ENCODE results near the gene PIK3R1. TPM values are rescaled to one million over a fixed set of nuclear protein-coding genes. Genes with fewer than 3 reads are reported as not detected.

The PIK3R1 gene
- total RNA-seq, 1 donor from 2014 or later = 24.2 TPM

- no peaks in the 10 kb centered on the region for H3K27me3 Mint-ChIP-seq (ENCODE audit: insufficient read depth, low read depth)
- peaks cover 51% of the 10 kb centered on the region for H3K4me1 Mint-ChIP-seq
- Histone ChIP-seq H3K36me3 (no peaks in the 10 kb centered on the region), H3K79me2 (ENCODE audit: low read depth) (peaks cover 34% of the 10 kb centered on the region), H3K9ac (no peak overlapping the region), H3K27ac (no peak overlapping the region), H2AFZ (replicated peaks) (no peak overlapping the region), H3F3A (ENCODE audit: low read depth) (no peaks in the 10 kb centered on the region), H3K4me2 (peak overlapping the region; percentile 21), H3K4me1 (peaks cover 23% of the 10 kb centered on the region), H4K20me1 (ENCODE audit: low read depth) (no peaks in the 10 kb centered on the region), H3K4me3 (no peak overlapping the region), H3K27me3 (no peaks in the 10 kb centered on the region), H3K9me3 (ENCODE audit: low read depth) (no peaks in the 10 kb centered on the region)
- H3K4me3 Mint-ChIP-seq = no peak overlapping the region
- H3K27ac Mint-ChIP-seq = peak overlapping the region; percentile 83
- TF ChIP-seq EZH2phosphoT487 (IDR thresholded peaks at IDR 0.05) (no peak), CTCF (IDR thresholded peaks at IDR 0.05) (no peak), EZH2 (IDR thresholded peaks at IDR 0.05) (no peak)
- peaks cover under 1% of the 10 kb centered on the region for H3K9me3 Mint-ChIP-seq
- peaks cover 16% of the 10 kb centered on the region for H3K36me3 Mint-ChIP-seq
- DNase-seq (ENCODE audit: low spot score) = no peak
Measured at GRCh38 chr5:68251804-68252522, 36.4 kb downstream of the PIK3R1 start.

DNA sequence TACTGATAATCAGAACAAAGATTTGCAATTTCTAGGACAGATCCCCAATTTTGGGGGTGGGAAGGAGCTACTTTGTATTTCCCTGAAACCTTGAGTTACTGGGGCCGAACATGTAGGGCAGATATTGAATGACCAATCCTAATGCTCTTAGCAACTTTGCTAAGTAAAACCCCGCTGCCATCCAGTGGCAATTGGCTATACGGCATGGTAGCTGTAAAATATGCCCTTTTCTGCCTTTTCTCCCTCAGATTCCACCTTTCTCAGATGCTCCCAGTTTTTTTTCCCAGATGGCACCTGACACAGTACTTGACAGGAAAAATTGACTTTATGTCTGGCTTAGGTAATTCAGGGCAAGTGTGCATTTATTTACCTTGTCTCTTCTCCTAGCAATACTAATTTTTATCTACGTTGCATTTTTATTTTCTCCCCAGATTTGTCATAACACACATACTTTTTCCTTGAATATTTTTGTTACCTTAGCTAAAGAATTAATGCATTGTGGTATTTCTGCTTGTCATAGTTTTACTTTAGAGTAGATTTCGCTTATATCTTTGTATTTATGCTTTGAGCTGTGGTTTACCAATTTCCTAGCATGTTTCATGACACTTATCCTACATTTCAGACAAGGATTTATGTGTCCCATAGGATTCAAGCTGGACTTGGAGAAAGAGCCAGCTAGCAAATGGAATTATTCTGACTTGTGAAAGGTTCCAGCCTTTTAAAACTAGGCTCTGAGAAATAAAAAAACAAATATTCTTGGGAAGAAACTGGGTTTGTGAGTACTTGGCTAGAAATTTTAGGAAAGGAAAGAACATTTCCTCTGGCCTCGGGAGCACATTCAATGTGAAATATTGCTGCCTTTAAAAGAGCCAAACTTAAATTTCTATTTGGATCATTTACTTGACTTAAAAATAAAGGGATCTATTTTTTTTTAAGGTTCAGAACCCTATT is 37.4 kb downstream of the PIK3R1 start:
- H3K4me3 ChIP-seq = no peak overlapping the region
- H3F3A ChIP-seq (ENCODE audit: low read depth) = no peaks in the 10 kb centered on the region
- H3K4me1 Mint-ChIP-seq = peaks cover 55% of the 10 kb centered on the region

More for the DNA sequence above, 37.4 kb downstream of the PIK3R1 start:
- Histone ChIP-seq H3K4me1 (peaks cover 29% of the 10 kb centered on the region), H3K9ac (no peak overlapping the region), H4K20me1 (ENCODE audit: low read depth) (peaks cover under 1% of the 10 kb centered on the region), H3K36me3 (no peaks in the 10 kb centered on the region), H3K4me2 (no peak overlapping the region), H2AFZ (replicated peaks) (no peak overlapping the region), H3K27me3 (no peaks in the 10 kb centered on the region), H3K9me3 (ENCODE audit: low read depth) (no peaks in the 10 kb centered on the region), H3K79me2 (ENCODE audit: low read depth) (peaks cover 29% of the 10 kb centered on the region), H3K27ac (no peak overlapping the region)
- Mint-ChIP-seq H3K36me3 (peaks cover 15% of the 10 kb centered on the region), H3K27me3 (ENCODE audit: insufficient read depth, low read depth) (no peaks in the 10 kb centered on the region), H3K9me3 (no peaks in the 10 kb centered on the region), H3K27ac (no peak overlapping the region), H3K4me3 (no peak overlapping the region)
- peak; percentile 85 for DNase-seq (ENCODE audit: low spot score)
- TF ChIP-seq EZH2 (IDR thresholded peaks at IDR 0.05) (no peak), CTCF (IDR thresholded peaks at IDR 0.05) (peak; percentile 84)

Measured in neural progenitor cell (in vitro differentiated cells).